Naive thymus-derived CD8-positive, alpha-beta T cell (primary cell): ENCODE data around the gene PLXNA2. TPM values are rescaled to one million over a fixed set of nuclear protein-coding genes. Genes with fewer than 3 reads are reported as not detected.

ENCODE experiments used
- ATAC-seq, 2 donors: fragments of 150-1000 bp; cut with Tn5 transposase in 1 of 2; sonication (Bioruptor Pico), chemical (Tn5 transposase) in 1 of 2; 1 replicate in 1 of 2; 2 replicates in 1 of 2; pipeline ENCODE4 v1.10.0; 2021; ENCODE audit warnings: mild to moderate bottlenecking in 2 of 2, moderate library complexity in 2 of 2
- POLR2A ChIA-PET: fragments of 350-600 bp; sonication (Branson Sonifier 250); formaldehyde crosslinking; loops from one replicate; lab custom pipeline; 2021; ENCODE audit warnings: antibody characterized with exemption; lab: Charles Lee
- DNase-seq, 10 donors: peaks; one replicate each; pipeline versions ENCODE4 v3.0.0 to v3.0.0-alpha.2; 2020 to 2022
- H3K27ac Mint-ChIP-seq, 10 donors: one replicate each; pipeline ENCODE4 v1.8.0; 2020 to 2022; ENCODE audit warnings: mild to moderate bottlenecking in 10 of 10, mixed read lengths in 10 of 10, moderate library complexity in 4 of 10, inconsistent platforms in 1 of 10
- H3K27me3 Mint-ChIP-seq, 5 donors: one replicate each; pipeline ENCODE4 v1.8.0; 2021 to 2022; ENCODE audit warnings: mixed read lengths in 5 of 5
- H3K36me3 Mint-ChIP-seq, 3 donors: one replicate each; pipeline ENCODE4 v1.8.0; 2020 to 2022; ENCODE audit warnings: mixed read lengths in 3 of 3, mild to moderate bottlenecking in 2 of 3, inconsistent platforms in 1 of 3
- H3K4me1 Mint-ChIP-seq, 4 donors: one replicate each; pipeline ENCODE4 v1.8.0; 2021 to 2022; ENCODE audit warnings: mixed read lengths in 4 of 4
- H3K4me3 Mint-ChIP-seq, 10 donors: one replicate each; pipeline ENCODE4 v1.8.0; 2020 to 2022; ENCODE audit warnings: mild to moderate bottlenecking in 10 of 10, mixed read lengths in 10 of 10, moderate library complexity in 6 of 10, inconsistent platforms in 1 of 10
- H3K9me3 Mint-ChIP-seq, 9 donors: one replicate each; pipeline ENCODE4 v1.8.0; 2020 to 2022; ENCODE audit warnings: mixed read lengths in 9 of 9, mild to moderate bottlenecking in 3 of 9, inconsistent platforms in 1 of 9, moderate library complexity in 1 of 9
- polyA plus RNA-seq, 3 donors: library from polyadenylated mRNA; unstranded; fragments of 300-500 nt; fragmentation: Illumina TruSeq; gene quantifications; one replicate each; pipeline ENCODE4 v1.2.3, GENCODE V29; 2021
- total RNA-seq, 8 experiments: library from RNA in 2 of 8; stranded (reverse) in 2 of 8; gene quantifications; one replicate each; pipeline ENCODE4 v1.2.3 and lab custom pipeline; 2021 to 2026

Gene PLXNA2
- total and polyA plus RNA-seq, 5 experiments from 2014 or later: 0.06 to 7.7 (median 0.14) TPM

DNA sequence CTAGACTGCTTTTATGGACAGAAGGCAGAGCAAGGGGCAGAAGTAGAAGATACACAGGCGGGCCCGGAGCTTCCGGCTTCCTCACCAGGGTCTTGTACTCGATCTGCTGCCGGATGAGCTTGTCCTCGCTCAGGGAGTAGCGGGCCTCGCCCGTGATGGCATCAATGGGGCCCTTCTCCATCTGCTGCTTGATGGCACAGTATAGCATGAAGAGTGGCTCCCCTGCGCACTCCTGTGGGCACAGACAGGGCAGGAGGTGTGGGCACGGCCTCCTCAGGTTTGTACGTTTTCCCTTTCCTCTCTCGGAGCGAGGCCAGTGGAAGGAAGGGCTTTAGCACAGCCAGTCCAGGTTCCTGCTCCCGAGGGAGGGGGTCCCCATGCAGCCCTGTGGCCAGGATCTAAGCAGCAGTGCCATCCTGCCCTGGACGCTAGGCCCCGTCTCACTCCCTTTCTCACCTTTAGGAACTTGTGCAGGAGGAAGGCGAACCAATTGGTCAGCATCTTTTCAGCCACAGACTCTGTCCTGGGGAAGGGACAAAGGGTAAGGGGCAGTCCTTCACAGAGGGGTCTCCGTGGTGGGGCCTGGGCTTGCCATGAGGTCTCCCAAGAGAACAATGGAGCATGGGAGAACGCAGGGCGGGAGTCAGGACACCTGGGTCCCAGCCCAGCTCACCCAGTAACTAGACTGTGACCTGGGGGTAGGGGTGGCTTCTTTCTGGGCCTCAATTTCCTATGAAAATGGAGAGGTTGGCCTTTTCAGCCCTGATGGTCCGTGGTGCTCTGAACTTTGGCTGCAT is 204.4 kb downstream of the PLXNA2 start:
- H3K27me3 Mint-ChIP-seq: peaks cover 0 to 4% (median 2%) of the 10 kb centered on the region in 5 donors
- H3K27ac Mint-ChIP-seq: no peak overlapping the region
- POLR2A ChIA-PET: no interaction called here

DNA sequence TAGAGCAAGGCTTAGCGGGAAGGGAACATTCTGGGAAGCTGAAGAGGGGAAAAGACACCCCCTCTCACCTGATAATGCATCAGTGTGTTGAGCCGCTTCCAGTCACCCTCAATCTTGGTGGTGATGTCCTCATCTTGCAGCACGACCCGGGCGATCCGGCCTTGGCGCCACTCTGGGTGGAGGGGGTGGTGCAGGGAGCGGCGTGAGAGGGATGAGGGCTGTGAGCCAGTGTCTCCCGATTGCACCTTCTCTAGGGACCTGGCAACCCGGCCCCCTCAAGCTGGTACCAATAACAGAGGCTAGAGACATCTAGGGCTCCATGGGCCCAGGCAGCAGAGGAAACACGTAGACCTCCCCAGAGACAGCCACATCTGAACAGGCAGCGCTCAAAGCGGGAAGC is 205.9 kb downstream of the PLXNA2 start:
- Mint-ChIP-seq H3K4me3 (no peak overlapping the region), H3K27ac (no peak overlapping the region), H3K4me1 (no peaks in the 10 kb centered on the region), H3K36me3 (no peaks in the 10 kb centered on the region), H3K27me3 (peaks cover 0 to 2% (median 0%) of the 10 kb centered on the region in 5 donors), H3K9me3 (no peaks in the 10 kb centered on the region)
- POLR2A ChIA-PET: no interaction called here
- no peak for ATAC-seq
- no peak for DNase-seq

More for the DNA sequence above, 204.4 kb downstream of the PLXNA2 start:
- Mint-ChIP-seq H3K4me3 (no peak overlapping the region), H3K4me1 (peaks cover 0 to 11% (median 2%) of the 10 kb centered on the region in 4 donors), H3K36me3 (no peaks in the 10 kb centered on the region), H3K9me3 (no peaks in the 10 kb centered on the region)
- ATAC-seq: no peak
- DNase-seq: no peak

DNA sequence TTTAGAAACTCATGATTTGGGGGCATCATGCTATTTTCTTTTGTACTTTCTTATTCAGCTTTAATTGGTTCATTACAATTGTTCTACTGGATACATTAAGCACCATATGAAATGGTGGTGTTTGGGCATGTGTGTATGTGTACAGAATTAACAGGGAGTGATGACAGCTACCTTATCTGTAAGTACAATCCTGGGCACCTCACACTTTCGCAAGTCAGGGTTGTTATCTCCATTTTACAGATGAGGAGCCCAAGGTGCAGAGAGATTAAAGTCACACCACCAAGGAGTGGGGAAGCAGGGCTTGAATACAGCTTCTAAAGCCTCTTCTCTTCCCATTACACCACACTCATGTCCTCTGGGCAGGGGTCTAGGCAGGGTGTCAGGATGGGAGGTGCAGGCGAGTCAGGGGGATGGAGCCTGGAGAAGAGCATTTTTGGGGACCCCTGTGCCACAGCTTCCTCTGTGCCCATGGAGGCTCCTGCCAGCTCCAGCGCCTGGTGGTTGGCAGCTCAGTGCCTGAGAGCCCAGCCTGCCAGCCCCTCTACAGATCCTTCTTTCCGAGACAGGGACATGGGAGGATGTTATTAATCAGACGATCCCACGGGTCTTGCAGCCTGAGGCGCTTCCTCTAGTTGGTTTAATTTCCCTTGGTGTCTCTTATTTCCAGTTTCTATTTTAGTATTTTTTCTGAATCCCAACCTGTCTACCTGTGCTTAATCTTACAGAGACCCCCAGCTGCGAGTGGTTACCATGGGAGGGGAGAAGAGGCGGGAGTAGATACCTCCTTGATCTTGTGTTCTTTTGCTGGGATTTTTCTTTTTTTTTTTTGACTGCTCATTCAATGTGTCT is 207.0 kb downstream of the PLXNA2 start:
- DNase-seq (no peak), ATAC-seq (no peak)
- Mint-ChIP-seq H3K36me3 (peaks cover 0 to 2% (median 0%) of the 10 kb centered on the region in 3 donors), H3K27me3 (peaks cover 0 to 2% (median 0%) of the 10 kb centered on the region in 5 donors), H3K4me3 (no peak overlapping the region), H3K9me3 (no peaks in the 10 kb centered on the region), H3K4me1 (no peaks in the 10 kb centered on the region), H3K27ac (no peak overlapping the region)
- POLR2A ChIA-PET: no interaction called here

- no peaks in the 10 kb centered on the region for H3K4me1 Mint-ChIP-seq
- no peaks in the 10 kb centered on the region for H3K9me3 Mint-ChIP-seq
- no peak overlapping the region for H3K27ac Mint-ChIP-seq
- DNase-seq: no peak
- H3K36me3 Mint-ChIP-seq: peaks cover 0 to 2% (median 0%) of the 10 kb centered on the region in 3 donors
- H3K4me3 Mint-ChIP-seq: no peak overlapping the region
- POLR2A ChIA-PET: no interaction called here
- ATAC-seq: no peak
- H3K27me3 Mint-ChIP-seq: peaks cover 0 to 2% (median 0%) of the 10 kb centered on the region in 5 donors
Measured at GRCh38 chr1:208036106-208036808, 207.9 kb downstream of the PLXNA2 start.

GRCh38 chr1:208034135-208034534 is 210.0 kb downstream of the PLXNA2 start:
- Mint-ChIP-seq H3K9me3 (no peaks in the 10 kb centered on the region), H3K4me1 (no peaks in the 10 kb centered on the region), H3K27me3 (peaks cover 0 to 2% (median 0%) of the 10 kb centered on the region in 5 donors), H3K27ac (no peak overlapping the region), H3K4me3 (no peak overlapping the region), H3K36me3 (peaks cover 0 to 2% (median 0%) of the 10 kb centered on the region in 3 donors)
- POLR2A ChIA-PET: no interaction called here
- DNase-seq (no peak), ATAC-seq (no peak)

DNA sequence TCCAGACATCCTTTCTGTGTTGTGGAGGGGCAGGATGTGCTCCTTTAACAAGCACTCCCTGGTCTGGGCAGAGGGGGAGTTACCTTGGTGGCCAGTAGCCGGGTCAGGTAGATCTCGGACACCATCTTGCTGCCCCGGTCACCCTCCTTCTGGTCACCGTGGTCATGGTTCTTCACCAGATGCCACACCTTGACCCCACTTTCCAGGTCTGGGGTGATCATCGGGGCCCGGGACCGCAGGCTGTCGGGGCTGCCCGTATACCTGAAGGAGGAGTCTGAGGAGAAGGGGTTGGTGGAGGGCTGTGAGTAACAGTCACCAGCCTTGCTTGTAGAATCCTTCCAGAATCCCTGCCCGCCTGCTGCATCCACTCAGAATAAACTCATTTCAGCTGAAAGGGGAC is 210.9 kb downstream of the PLXNA2 start:
- Mint-ChIP-seq H3K27ac (no peak overlapping the region), H3K36me3 (peaks cover 0 to 2% (median 0%) of the 10 kb centered on the region in 3 donors), H3K27me3 (peaks cover 0 to 2% (median 0%) of the 10 kb centered on the region in 5 donors), H3K4me1 (no peaks in the 10 kb centered on the region), H3K9me3 (no peaks in the 10 kb centered on the region), H3K4me3 (no peak overlapping the region)
- DNase-seq (no peak), ATAC-seq (no peak)
- POLR2A ChIA-PET: no interaction called here

GRCh38 chr1:208031932-208032320 is 212.3 kb downstream of the PLXNA2 start:
- no peaks in the 10 kb centered on the region for H3K4me1 Mint-ChIP-seq
- POLR2A ChIA-PET: interaction anchor here (0.9 kb wide), 1 partner anchor 212 kb away, joined by 3 read pairs; the partner anchor contains the start of gene PLXNA2
- DNase-seq (no peak), ATAC-seq (no peak)
- H3K36me3 Mint-ChIP-seq: peaks cover 0 to 2% (median 0%) of the 10 kb centered on the region in 3 donors
- H3K27ac Mint-ChIP-seq: peak overlapping the region in 2 of 10 donors; percentile 61 to 78
- no peak overlapping the region for H3K4me3 Mint-ChIP-seq
- H3K27me3 Mint-ChIP-seq: peaks cover 0 to 2% (median 0%) of the 10 kb centered on the region in 5 donors
- no peaks in the 10 kb centered on the region for H3K9me3 Mint-ChIP-seq

- ATAC-seq (no peak), DNase-seq (no peak)
- POLR2A ChIA-PET: no interaction called here
- H3K4me1 Mint-ChIP-seq: no peaks in the 10 kb centered on the region
- H3K27ac Mint-ChIP-seq: peak overlapping the region in 1 of 10 donors; percentile 61
- peaks cover 0 to 2% (median 0%) of the 10 kb centered on the region in 5 donors for H3K27me3 Mint-ChIP-seq
- H3K36me3 Mint-ChIP-seq: peaks cover 0 to 2% (median 0%) of the 10 kb centered on the region in 3 donors
- H3K4me3 Mint-ChIP-seq: no peak overlapping the region
- no peaks in the 10 kb centered on the region for H3K9me3 Mint-ChIP-seq
Measured at GRCh38 chr1:208031316-208031931, 212.8 kb downstream of the PLXNA2 start.

- no peaks in the 10 kb centered on the region for H3K27me3 Mint-ChIP-seq
Measured at GRCh38 chr1:208030288-208031091, 213.7 kb downstream of the PLXNA2 start.

DNA sequence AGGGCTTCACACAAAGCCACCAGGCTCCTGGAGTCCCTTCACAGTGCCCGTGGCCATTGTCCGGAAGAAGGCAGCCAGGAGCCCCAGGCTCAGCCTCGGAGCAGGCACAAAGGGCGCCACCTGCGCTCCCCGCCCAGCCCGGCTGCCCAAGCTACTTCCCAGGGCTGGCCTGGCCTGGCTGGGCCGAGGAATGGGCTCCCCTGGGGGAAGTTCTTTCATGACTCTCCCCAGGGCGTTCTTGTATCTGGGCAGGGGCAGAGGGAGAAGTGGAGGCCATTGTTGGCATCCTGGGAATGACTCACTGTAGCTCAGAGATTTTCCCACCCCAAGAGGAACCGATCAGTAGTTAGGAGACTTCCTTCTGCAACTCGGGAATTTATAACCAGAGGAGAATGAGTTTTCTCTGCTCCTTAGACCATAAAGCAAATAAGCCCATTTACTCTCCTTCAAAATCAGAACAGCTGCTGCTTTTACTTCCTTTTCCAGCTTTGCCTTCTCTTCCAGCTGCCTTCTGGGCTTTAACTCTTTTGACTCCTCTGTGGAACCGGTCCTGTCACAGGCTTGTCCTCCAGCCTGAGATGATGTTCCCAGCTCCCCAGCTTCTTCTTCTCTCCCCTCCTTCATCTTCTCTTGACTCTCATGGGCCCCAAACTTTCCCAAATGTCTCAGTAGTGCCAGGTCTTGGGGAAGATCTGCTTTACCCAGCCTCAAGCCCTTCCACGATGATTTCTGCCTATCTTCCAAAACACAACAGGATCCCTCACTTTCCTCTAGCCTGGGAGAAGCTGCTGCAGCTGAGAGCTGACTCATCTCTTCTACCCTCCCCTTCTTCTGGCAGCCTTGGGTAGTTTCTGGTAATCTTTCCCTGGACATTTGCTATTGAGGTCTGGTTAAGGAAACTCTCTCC is 214.6 kb downstream of the PLXNA2 start:
- DNase-seq (no peak), ATAC-seq (no peak)
- Mint-ChIP-seq H3K9me3 (no peaks in the 10 kb centered on the region), H3K36me3 (peaks cover 0 to 2% (median 0%) of the 10 kb centered on the region in 3 donors), H3K27me3 (no peaks in the 10 kb centered on the region), H3K27ac (peak overlapping the region in 1 of 10 donors; percentile 60), H3K4me1 (no peaks in the 10 kb centered on the region), H3K4me3 (no peak overlapping the region)
- POLR2A ChIA-PET: interaction anchor here (0.6 kb wide), 1 partner anchor 36 kb away, joined by 4 read pairs; no protein-coding TSS in a partner anchor

More at GRCh38 chr1:208030288-208031091, 213.7 kb downstream of the PLXNA2 start:
- H3K9me3 Mint-ChIP-seq: no peaks in the 10 kb centered on the region
- peaks cover 0 to 2% (median 0%) of the 10 kb centered on the region in 3 donors for H3K36me3 Mint-ChIP-seq
- ATAC-seq (no peak), DNase-seq (no peak)
- no peaks in the 10 kb centered on the region for H3K4me1 Mint-ChIP-seq
- no peak overlapping the region for H3K4me3 Mint-ChIP-seq
- POLR2A ChIA-PET: interaction anchor here (0.6 kb wide), 1 partner anchor 37 kb away, joined by 4 read pairs; no protein-coding TSS in a partner anchor
- H3K27ac Mint-ChIP-seq: peak overlapping the region in 1 of 10 donors; percentile 27
